ENCODE results near the gene GINM1. TPM values are rescaled to one million over a fixed set of nuclear protein-coding genes. Genes with fewer than 3 reads are reported as not detected.

Gene GINM1
- total and polyA plus RNA-seq, 2 of the 4 experiments (the other 2 are of a cell fraction): 23.6 to 24.9 TPM

DNA sequence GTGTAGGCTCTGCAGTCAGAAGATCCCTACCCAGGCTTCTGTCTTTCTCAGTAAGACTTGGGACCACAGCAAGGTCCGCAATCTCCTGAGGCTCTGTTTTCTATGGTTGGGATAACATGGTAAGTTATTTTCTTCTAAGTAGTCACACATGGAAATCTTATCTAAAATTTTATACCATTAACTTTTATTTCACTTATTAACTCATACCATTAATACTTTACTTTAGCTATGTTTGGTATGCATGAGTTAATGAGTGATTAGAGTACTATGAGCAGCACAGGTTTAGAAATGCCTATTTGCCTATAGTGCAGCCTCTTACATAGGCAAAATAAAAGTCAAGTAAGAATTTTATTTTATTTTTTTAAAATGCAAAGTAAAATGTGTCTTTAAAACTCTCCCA, 27.2 kb downstream of the GINM1 start:
- WGBS, 2 experiments (ENCODE audit: extremely low coverage in 2 of 2, insufficient read length in 1 of 2): no CpG with 5 or more reads among the region's 1 CpG
- no peak overlapping the region for H3K27ac ChIP-seq (ENCODE audit: insufficient read depth, low read length)
- no peak overlapping the region for H3K56ac ChIP-seq (ENCODE audit: extremely low read depth, insufficient read depth, low read length)
- no peak overlapping the region for H3K18ac ChIP-seq (ENCODE audit: low read depth, low read length)
- H2BK120ac ChIP-seq (ENCODE audit: low read depth, low read length): no peak overlapping the region
- ATAC-seq (ENCODE audit: low read depth) (no peak), DNase-seq (no peak)
- H3K27me3 ChIP-seq (ENCODE audit: control insufficient read depth, insufficient read depth, low read length): no peaks in the 10 kb centered on the region
- H3K36me3 ChIP-seq (ENCODE audit: control insufficient read depth, insufficient read depth, low read length): peaks cover 29% of the 10 kb centered on the region
- dilution Hi-C loops (cut with HindIII; ENCODE audit: low sequenced_read_pairs, unreplicated experiment): no loop called here
- no peak overlapping the region for H2BK5ac ChIP-seq (ENCODE audit: low read depth, low read length, poor library complexity, severe bottlenecking)
- intact Hi-C loops (cut with micrococcal nuclease): no loop called here
- in situ Hi-C loops (cut with MboI; ENCODE audit: low sequenced_read_pairs): no loop called here
- no peak overlapping the region for H3K4me3 ChIP-seq (ENCODE audit: insufficient read depth, low read depth, low read length)
- no peaks in the 10 kb centered on the region for H3K9me1 ChIP-seq (ENCODE audit: insufficient read depth, low read length)
- H4K8ac ChIP-seq (ENCODE audit: low read depth in 2 of 2, low read length in 2 of 2): no peak overlapping the region
- POLR2A ChIA-PET (ENCODE audit: unreplicated experiment): no interaction called here
- H4K91ac ChIP-seq (ENCODE audit: insufficient read depth, low read depth, low read length): no peak overlapping the region
- H2AK5ac ChIP-seq (ENCODE audit: low read depth, low read length): no peak overlapping the region
- no peak overlapping the region for H2AK9ac ChIP-seq (replicated peaks; ENCODE audit: low read depth, low read length, poor library complexity)
- H4K20me1 ChIP-seq (ENCODE audit: insufficient read depth, low read length): no peaks in the 10 kb centered on the region
- no peaks in the 10 kb centered on the region for H3K4me1 ChIP-seq (ENCODE audit: control insufficient read depth, insufficient read depth, low read length)
- H3K4ac ChIP-seq (ENCODE audit: low read depth, low read length): no peak overlapping the region
- no peak overlapping the region for H2BK20ac ChIP-seq (ENCODE audit: low read depth, low read length)
- H2AFZ ChIP-seq (replicated peaks; ENCODE audit: low read length, poor library complexity): no peak overlapping the region
- H3K79me1 ChIP-seq (ENCODE audit: low read depth in 1 of 2, low read length in 2 of 2): no peaks in the 10 kb centered on the region
- no TSS peak for BruUV-seq (replicated peaks)
- no peak overlapping the region for H3K14ac ChIP-seq (replicated peaks; ENCODE audit: low read depth, low read length)
- no peak overlapping the region for H3K4me2 ChIP-seq (ENCODE audit: low read depth, low read length)
- H4K5ac ChIP-seq (ENCODE audit: low read depth, low read length): no peak overlapping the region
- H3K23ac ChIP-seq (ENCODE audit: low read depth, low read length): no peak overlapping the region
- no peak overlapping the region for H3K9ac ChIP-seq (ENCODE audit: low read depth, low read length)
- CTCF ChIA-PET: no interaction called here
- H3K9me3 ChIP-seq (ENCODE audit: control insufficient read depth, insufficient read depth, low read length): no peaks in the 10 kb centered on the region
- no peak for TF ChIP-seq MAFK (IDR thresholded peaks at IDR 0.05; ENCODE audit: low read depth, low read length)
- no peak for TF ChIP-seq MAZ (IDR thresholded peaks at IDR 0.05; ENCODE audit: borderline replicate concordance, low read depth, low read length)
- no peak for TF ChIP-seq CEBPB (IDR thresholded peaks at IDR 0.05; ENCODE audit: low read depth, low read length)
- TF ChIP-seq, protein P1, sequence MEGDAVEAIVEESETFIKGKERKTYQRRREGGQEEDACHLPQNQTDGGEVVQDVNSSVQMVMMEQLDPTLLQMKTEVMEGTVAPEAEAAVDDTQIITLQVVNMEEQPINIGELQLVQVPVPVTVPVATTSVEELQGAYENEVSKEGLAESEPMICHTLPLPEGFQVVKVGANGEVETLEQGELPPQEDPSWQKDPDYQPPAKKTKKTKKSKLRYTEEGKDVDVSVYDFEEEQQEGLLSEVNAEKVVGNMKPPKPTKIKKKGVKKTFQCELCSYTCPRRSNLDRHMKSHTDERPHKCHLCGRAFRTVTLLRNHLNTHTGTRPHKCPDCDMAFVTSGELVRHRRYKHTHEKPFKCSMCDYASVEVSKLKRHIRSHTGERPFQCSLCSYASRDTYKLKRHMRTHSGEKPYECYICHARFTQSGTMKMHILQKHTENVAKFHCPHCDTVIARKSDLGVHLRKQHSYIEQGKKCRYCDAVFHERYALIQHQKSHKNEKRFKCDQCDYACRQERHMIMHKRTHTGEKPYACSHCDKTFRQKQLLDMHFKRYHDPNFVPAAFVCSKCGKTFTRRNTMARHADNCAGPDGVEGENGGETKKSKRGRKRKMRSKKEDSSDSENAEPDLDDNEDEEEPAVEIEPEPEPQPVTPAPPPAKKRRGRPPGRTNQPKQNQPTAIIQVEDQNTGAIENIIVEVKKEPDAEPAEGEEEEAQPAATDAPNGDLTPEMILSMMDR (conservative IDR thresholded peaks at IDR 0.05; ENCODE audit: low read depth, low read length): no peak
- no peak for TF ChIP-seq POLR2A (IDR thresholded peaks at IDR 0.05; ENCODE audit: low read depth, low read length)
- TF ChIP-seq RAD21 (IDR thresholded peaks at IDR 0.05; ENCODE audit: low read length): no peak
- TF ChIP-seq MXI1 (IDR thresholded peaks at IDR 0.05; ENCODE audit: borderline replicate concordance, low read depth, low read length): no peak
- TF ChIP-seq FOS (IDR thresholded peaks at IDR 0.05; ENCODE audit: low read depth, low read length): no peak
- TF ChIP-seq RFX5 (IDR thresholded peaks at IDR 0.05; ENCODE audit: low read depth, low read length): no peak
- no peak for TF ChIP-seq BHLHE40 (IDR thresholded peaks at IDR 0.05; ENCODE audit: low read depth, low read length)
- TF ChIP-seq USF2 (IDR thresholded peaks at IDR 0.05; ENCODE audit: low read depth, low read length): no peak
- TF ChIP-seq, protein P2, sequence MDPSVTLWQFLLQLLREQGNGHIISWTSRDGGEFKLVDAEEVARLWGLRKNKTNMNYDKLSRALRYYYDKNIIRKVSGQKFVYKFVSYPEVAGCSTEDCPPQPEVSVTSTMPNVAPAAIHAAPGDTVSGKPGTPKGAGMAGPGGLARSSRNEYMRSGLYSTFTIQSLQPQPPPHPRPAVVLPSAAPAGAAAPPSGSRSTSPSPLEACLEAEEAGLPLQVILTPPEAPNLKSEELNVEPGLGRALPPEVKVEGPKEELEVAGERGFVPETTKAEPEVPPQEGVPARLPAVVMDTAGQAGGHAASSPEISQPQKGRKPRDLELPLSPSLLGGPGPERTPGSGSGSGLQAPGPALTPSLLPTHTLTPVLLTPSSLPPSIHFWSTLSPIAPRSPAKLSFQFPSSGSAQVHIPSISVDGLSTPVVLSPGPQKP (IDR thresholded peaks at IDR 0.05; ENCODE audit: borderline replicate concordance, low read depth, low read length): no peak
- H2BK15ac ChIP-seq (ENCODE audit: low read depth, low read length): no peak overlapping the region
